GM21786 (cell line): ENCODE results near the gene RCL1.

ENCODE experiments used
- ATAC-seq: cut with Tn5 transposase; IDR thresholded peaks from one replicate; pipeline ENCODE4 v1.9.1; 2021; ENCODE audit not compliant: unreplicated experiment

RCL1 gene

DNA sequence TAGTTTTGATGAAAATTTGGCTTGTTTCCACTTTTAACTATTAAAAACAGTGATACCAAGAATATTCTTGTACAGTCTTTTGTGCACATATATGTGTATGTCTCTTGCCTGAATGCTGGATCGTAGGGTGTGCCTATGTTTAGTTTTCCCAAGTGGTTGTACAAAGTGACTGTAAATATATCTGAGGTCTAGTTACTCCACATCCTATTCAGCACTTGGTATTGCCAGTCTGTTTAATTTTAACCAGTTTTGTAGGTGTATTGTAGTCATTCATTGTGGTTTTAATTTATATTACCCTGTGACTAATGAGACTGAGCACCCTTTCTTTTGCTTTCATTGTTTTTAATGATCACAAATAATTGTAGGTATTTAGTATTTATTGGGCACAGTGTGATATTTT lies 17.8 kb downstream of the RCL1 start:
- no peak for ATAC-seq

- no peak for ATAC-seq
Measured at GRCh38 chr9:4811824-4812223, 19.1 kb downstream of the RCL1 start.

GRCh38 chr9:4812858-4813257 lies 20.1 kb downstream of the RCL1 start:
- no peak for ATAC-seq

DNA sequence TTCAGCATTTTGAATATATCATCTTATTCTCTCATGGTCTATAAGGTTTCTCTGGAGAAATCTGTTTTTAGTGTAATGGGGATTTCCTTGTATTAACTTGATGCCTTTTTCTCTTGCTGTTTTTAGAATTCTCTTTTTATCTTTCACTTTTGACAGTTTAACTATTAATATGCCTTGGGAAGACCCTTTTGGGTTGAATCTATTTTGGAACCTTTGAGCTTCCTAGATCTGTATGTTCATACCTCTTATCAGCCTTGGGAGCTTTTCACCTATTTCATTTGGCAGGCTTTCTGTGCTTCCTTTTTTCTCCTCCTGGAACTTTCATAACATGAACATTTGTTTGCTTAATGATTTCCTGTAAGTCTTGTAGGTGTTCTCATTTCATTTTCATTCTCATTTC lies 22.2 kb downstream of the RCL1 start:
- no peak for ATAC-seq

- no peak for ATAC-seq
Measured at GRCh38 chr9:4815381-4815956, 22.7 kb downstream of the RCL1 start.

GRCh38 chr9:4820168-4820567 lies 27.4 kb downstream of the RCL1 start:
- ATAC-seq = no peak

DNA sequence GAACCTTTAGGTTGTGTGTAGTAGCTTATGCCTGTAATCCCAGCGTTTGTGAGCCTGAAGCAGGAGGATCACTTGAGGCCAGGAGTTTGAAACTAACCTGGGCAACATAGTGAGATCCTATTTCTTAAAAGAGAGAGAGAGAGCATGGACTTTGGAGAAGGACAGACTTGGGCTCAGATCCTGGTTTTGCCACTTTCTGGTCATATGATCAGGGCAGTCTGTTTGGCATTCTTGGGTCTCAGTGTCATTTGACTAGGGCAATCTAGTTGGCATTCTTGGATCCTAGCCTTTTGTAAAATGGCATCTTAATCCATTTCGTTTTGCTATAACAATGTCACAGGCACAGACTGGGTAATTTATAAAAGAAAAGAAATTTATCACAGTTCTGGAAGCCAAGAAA lies 28.4 kb downstream of the RCL1 start:
- no peak for ATAC-seq

DNA sequence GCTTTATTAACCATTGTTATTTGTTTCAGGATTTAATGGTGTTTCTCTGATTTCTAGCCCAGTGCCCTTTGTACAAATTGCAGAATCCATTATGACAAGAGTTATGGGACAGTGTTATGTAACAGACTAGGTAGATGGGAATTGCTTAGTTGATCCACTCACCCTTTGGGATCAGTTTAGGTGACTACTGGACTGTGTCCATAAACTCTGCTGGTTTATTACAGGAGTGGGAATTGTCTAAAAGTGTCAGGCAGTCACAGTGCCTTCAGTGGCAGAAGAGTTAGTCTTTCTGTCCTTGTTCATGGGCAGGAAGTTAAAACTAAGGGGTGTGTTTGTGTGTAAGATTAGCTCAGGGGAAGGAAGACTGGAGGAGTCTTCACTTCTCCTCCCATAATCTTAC lies 29.3 kb downstream of the RCL1 start:
- ATAC-seq = no peak

DNA sequence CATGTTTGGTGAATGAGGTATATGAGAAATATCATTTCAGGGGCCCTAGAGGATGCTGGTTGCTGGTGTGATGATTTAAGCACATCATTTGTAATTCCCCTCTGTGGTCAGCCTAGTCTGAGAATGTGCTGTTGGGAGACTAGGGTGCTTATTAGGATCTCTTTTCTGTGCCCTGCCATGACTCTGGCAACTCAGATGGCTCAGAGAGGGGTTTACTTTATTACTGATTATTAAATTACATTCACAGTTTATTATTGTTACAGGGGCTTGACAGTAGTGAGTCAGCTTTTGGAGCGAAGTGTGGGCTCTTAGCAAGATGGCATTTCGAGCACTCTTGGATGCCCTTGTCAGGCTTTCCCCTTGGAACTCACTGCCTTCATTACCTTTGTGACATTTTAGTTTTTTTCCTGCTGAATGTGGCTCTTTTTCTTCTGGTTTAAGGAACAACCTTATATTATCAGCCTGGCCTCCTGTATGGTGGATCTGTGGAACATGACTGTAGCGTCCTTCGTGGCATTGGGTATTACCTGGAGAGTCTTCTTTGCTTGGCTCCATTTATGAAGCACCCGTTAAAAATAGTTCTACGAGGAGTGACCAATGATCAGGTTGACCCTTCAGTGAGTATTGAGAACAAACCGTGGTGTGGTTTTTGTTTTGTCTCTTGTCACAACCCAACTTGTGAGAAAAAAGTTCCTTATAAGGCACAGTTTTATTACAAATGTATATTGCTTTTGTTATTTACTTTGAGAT lies 33.8 kb downstream of the RCL1 start:
- no peak for ATAC-seq

- ATAC-seq = no peak
Measured at GRCh38 chr9:4827224-4827623, 34.5 kb downstream of the RCL1 start.

- ATAC-seq = no peak
Measured at GRCh38 chr9:4828761-4829160, 36.0 kb downstream of the RCL1 start.

GRCh38 chr9:4829969-4830368 lies 37.2 kb downstream of the RCL1 start:
- ATAC-seq = no peak

GRCh38 chr9:4830699-4831098 lies 38.0 kb downstream of the RCL1 start:
- ATAC-seq = no peak

DNA sequence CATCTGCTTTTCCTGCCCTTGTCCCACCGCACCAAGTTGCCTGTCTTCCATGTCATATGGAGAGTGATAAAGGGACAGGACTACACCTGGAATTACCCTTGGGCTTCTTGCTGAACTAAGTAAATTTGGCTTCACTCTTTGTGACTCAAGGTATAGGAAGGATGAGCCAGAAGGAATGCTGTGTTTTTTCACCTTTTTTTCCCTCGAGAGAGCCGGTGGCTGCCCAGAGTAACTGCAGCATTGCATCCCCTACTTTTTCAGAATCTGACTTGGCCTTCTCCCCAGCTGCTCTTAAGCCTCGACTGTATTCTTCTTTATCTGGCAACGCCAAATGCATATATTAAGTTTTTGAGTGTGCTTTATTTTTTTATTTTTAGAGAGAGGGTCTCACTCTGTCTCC lies 38.4 kb downstream of the RCL1 start:
- no peak for ATAC-seq

- no peak for ATAC-seq
Measured at GRCh38 chr9:4831944-4832343, 39.2 kb downstream of the RCL1 start.

DNA sequence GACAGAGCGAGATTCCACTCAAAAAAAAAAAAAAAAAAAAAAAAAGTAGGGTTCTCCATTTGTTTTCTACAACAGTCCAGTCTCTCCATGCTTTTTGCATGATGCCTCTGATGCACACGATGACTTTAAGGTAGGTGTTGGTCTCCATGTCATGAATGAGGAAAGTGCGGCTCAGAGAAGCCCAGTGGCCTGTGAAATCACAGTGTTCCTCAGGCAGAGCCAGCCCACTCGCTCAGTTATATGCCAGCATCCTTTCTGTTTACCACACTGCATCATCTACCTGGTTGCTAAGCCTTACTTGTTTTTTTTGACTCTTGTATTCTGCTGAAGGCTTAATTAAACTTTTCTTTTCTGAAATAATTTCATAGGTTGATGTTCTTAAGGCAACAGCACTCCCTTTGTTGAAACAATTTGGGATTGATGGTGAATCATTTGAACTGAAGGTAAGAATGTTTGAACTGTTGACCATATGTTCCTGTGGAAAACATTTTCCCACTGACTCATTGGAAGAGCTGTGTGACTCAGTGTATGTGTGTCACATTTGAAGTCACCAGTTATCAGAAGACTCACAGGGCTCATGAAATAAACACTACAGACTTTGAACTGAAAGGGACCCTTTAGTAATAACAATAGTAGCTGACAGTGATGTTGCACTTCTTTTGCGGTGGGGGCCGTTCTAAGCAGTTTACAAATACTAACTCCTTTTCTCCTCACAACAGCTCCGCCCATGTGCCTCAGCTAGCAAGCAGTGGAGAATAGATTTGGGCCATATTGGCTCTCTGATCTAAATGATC lies 40.2 kb downstream of the RCL1 start:
- no peak for ATAC-seq

- ATAC-seq = no peak
Measured at GRCh38 chr9:4833781-4834560, 41.2 kb downstream of the RCL1 start.

- ATAC-seq = no peak
Measured at GRCh38 chr9:4836676-4837075, 43.9 kb downstream of the RCL1 start.

GRCh38 chr9:4837261-4838188 lies 44.8 kb downstream of the RCL1 start:
- no peak for ATAC-seq

GRCh38 chr9:4838189-4838546 lies 45.4 kb downstream of the RCL1 start:
- no peak for ATAC-seq
